Fibroblast of lung (primary cell): ENCODE data around the gene TRAPPC5. TPM values are rescaled to one million over a fixed set of nuclear protein-coding genes. Genes with fewer than 3 reads are reported as not detected.

Experiments
- DNase-seq, 2 donors: peaks; one replicate each; pipeline versions ENCODE4 v3.0.0 to v3.0.0-alpha.2; 2010; ENCODE audit warnings: low read depth in 2 of 2
- H2AFZ ChIP-seq: 2 replicates; pipeline ENCODE4 v1.5.1; 2012; ENCODE audit warnings: low read length, control low read depth, inconsistent platforms
- H3K27ac ChIP-seq: 2 replicates; pipeline ENCODE4 v1.5.1; 2011; ENCODE audit warnings: low read length, control low read depth; ENCODE audit not compliant: insufficient read depth
- H3K27me3 ChIP-seq: 2 replicates; pipeline ENCODE4 v1.5.1; 2011; ENCODE audit warnings: mild to moderate bottlenecking, low read length; ENCODE audit not compliant: control insufficient read depth, insufficient read depth
- H3K36me3 ChIP-seq: 2 replicates; pipeline ENCODE4 v1.5.1; 2011; ENCODE audit warnings: low read length; ENCODE audit not compliant: control insufficient read depth, insufficient read depth
- H3K4me1 ChIP-seq: 2 replicates; pipeline ENCODE4 v1.5.1; 2011; ENCODE audit warnings: low read length; ENCODE audit not compliant: control insufficient read depth, insufficient read depth; ENCODE audit errors: extremely low read depth
- H3K4me2 ChIP-seq: 2 replicates; pipeline ENCODE4 v1.5.1; 2011; ENCODE audit warnings: low read length, control low read depth; ENCODE audit not compliant: insufficient read depth; ENCODE audit errors: extremely low read depth
- H3K4me3 ChIP-seq, 4 experiments: fragments of 200-600 bp in 1 of 4; sonication (generic) in 1 of 4; replicated peaks in 1 of 4; 2 replicates each; pipeline ENCODE4 v1.5.1; 2011 to 2016; ENCODE audit warnings: low read length in 4 of 4, low read depth in 3 of 4, mild to moderate bottlenecking in 3 of 4, control low read depth in 2 of 4, inconsistent platforms in 1 of 4, mixed read lengths in 1 of 4; ENCODE audit not compliant: insufficient read depth in 1 of 4; ENCODE audit errors: control extremely low read depth in 1 of 4
- H3K79me2 ChIP-seq: 2 replicates; pipeline ENCODE4 v1.5.1; 2012; ENCODE audit warnings: mild to moderate bottlenecking, low read length, inconsistent platforms; ENCODE audit not compliant: control insufficient read depth, insufficient read depth
- H3K9ac ChIP-seq: 2 replicates; pipeline ENCODE4 v1.5.1; 2011; ENCODE audit warnings: mild to moderate bottlenecking, low read length, control low read depth; ENCODE audit not compliant: insufficient read depth
- H3K9me3 ChIP-seq: 2 replicates; pipeline ENCODE4 v1.5.1; 2012; ENCODE audit warnings: low read depth, low read length; ENCODE audit not compliant: control insufficient read depth, insufficient read depth
- H4K20me1 ChIP-seq: 2 replicates; pipeline ENCODE4 v1.5.1; 2011; ENCODE audit warnings: low read length; ENCODE audit not compliant: control insufficient read depth, insufficient read depth; ENCODE audit errors: extremely low read depth
- EZH2 ChIP-seq: IDR thresholded peaks from 2 replicates; pipeline ENCODE4 v1.5.1; 2012; ENCODE audit warnings: low read length, control low read depth, mild to moderate bottlenecking; ENCODE audit errors: missing control alignments
- polyA plus RNA-seq, 2 donors: library from polyadenylated mRNA; depleted of rRNA in 1 of 2; stranded (reverse) in 1 of 2; unstranded in 1 of 2; fragments of >200 nt; gene quantifications; 2 replicates each; pipeline ENCODE4 v1.2.1, GENCODE V29; 2011 to 2012; ENCODE audit warnings: missing spikeins in 1 of 2
- total RNA-seq: library from RNA; depleted of rRNA; stranded (reverse); fragments of >200 nt; gene quantifications from 2 replicates; pipeline ENCODE4 v1.2.1, GENCODE V29; 2014
- TF ChIP-seq, protein P1 (sequence below), 2 donors: IDR thresholded peaks in 1 of 2; conservative IDR thresholded peaks in 1 of 2; 1 replicate in 1 of 2; 2 replicates in 1 of 2; pipeline ENCODE4 v1.5.1; 2011 to 2012; ENCODE audit warnings: low read length in 2 of 2, control low read depth in 1 of 2, inconsistent platforms in 1 of 2, low read depth in 1 of 2, mild to moderate bottlenecking in 1 of 2

TRAPPC5 gene
- total and polyA plus RNA-seq, 2 donors (not counting 1 experiment from before 2014, with no cell fraction given): 19.4 to 103 TPM

DNA sequence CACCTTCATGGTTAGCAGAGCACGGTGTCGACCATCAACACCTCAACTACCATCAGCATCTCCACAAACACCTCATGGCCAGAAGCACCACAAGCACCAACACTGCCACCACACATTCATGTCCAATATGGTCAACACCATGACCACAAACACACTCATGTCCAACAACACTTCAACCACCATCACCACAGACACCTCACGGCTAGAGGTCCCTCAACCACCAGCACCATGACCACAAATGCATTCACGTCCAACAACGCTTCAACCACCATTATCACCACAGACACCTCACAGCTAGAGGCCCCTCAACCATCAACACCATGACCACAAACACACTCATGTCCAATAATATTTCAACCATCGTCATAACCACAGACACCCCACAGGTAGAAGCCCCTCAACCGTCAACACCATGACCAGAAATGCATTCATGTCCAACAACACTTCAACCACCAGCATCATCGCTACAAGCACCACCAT lies 10.2 kb downstream of the TRAPPC5 start:
- no peak overlapping the region for H2AFZ ChIP-seq
- no peaks in the 10 kb centered on the region for H3K79me2 ChIP-seq
- no peaks in the 10 kb centered on the region for H3K9me3 ChIP-seq
- H3K9ac ChIP-seq: no peak overlapping the region
- no peak overlapping the region for H3K4me3 ChIP-seq
- TF ChIP-seq, protein P1, sequence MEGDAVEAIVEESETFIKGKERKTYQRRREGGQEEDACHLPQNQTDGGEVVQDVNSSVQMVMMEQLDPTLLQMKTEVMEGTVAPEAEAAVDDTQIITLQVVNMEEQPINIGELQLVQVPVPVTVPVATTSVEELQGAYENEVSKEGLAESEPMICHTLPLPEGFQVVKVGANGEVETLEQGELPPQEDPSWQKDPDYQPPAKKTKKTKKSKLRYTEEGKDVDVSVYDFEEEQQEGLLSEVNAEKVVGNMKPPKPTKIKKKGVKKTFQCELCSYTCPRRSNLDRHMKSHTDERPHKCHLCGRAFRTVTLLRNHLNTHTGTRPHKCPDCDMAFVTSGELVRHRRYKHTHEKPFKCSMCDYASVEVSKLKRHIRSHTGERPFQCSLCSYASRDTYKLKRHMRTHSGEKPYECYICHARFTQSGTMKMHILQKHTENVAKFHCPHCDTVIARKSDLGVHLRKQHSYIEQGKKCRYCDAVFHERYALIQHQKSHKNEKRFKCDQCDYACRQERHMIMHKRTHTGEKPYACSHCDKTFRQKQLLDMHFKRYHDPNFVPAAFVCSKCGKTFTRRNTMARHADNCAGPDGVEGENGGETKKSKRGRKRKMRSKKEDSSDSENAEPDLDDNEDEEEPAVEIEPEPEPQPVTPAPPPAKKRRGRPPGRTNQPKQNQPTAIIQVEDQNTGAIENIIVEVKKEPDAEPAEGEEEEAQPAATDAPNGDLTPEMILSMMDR (conservative IDR thresholded peaks at IDR 0.05 in 1 of 2, IDR thresholded peaks at IDR 0.05 in 1 of 2; ENCODE audit: low read depth in 1 of 2, low read length in 2 of 2): no peak
- no peak for TF ChIP-seq EZH2
- H3K27me3 ChIP-seq: no peaks in the 10 kb centered on the region
- H3K4me1 ChIP-seq: no peaks in the 10 kb centered on the region
- no peak overlapping the region for H3K27ac ChIP-seq
- H3K36me3 ChIP-seq: no peaks in the 10 kb centered on the region
- DNase-seq: no peak
- H3K4me2 ChIP-seq: no peak overlapping the region
- H4K20me1 ChIP-seq: no peaks in the 10 kb centered on the region

DNA sequence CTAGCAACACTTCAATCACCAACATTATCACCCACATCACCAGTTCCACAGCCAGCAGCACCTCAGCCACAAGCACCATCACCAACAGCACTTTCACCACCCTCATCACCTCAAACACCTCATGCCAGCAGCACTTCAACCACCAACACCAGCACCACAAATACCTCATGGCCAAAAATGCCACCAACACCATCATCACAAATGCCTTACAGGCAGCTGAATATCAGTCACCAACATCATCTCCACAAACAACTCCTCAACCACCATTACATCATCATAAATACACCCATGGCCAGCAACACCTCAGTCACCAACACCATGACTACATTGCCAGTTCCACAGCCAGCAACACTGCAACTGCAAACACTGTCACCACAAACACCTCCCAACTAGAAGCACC lies 10.9 kb downstream of the TRAPPC5 start:
- Histone ChIP-seq H3K27ac (no peak overlapping the region), H3K36me3 (no peaks in the 10 kb centered on the region), H2AFZ (no peak overlapping the region), H3K4me3 (no peak overlapping the region), H3K9ac (no peak overlapping the region), H3K4me1 (no peaks in the 10 kb centered on the region), H4K20me1 (no peaks in the 10 kb centered on the region), H3K4me2 (no peak overlapping the region), H3K9me3 (no peaks in the 10 kb centered on the region), H3K79me2 (no peaks in the 10 kb centered on the region), H3K27me3 (no peaks in the 10 kb centered on the region)
- DNase-seq: no peak
- TF ChIP-seq EZH2: no peak
- TF ChIP-seq, protein P1 (conservative IDR thresholded peaks at IDR 0.05 in 1 of 2, IDR thresholded peaks at IDR 0.05 in 1 of 2; ENCODE audit: low read depth in 1 of 2, low read length in 2 of 2): no peak

DNA sequence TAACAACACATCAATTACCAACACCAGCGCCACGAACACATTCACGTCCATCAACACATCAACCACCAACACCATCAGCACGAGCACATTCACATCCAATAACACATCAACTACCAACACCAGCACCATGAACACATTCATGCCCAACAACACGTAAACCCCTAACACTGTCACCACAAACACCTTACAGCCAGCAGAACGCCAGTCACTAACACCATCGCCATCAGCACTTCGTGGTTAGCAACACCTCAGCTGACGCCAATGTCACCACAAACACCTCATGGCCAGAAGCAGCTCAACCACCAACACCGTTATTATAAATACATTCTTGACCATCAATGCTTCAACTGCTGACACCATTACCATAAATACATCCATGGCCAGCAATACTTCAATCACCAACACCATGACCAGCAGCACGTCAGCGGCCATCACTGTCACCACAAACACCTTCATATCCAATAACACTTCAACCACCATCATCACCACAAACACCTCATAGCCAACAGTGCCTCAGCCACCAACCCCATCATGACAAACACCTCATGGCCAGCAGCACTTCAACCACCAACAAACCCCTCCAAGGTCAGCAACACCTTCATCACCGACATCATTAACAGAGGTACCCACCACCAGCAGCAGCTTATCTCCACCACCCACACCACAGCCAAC lies 11.9 kb downstream of the TRAPPC5 start:
- Histone ChIP-seq H3K27ac (no peak overlapping the region), H3K4me1 (no peaks in the 10 kb centered on the region), H3K4me2 (no peak overlapping the region), H4K20me1 (no peaks in the 10 kb centered on the region), H2AFZ (no peak overlapping the region), H3K9me3 (no peaks in the 10 kb centered on the region), H3K36me3 (no peaks in the 10 kb centered on the region), H3K79me2 (no peaks in the 10 kb centered on the region), H3K9ac (no peak overlapping the region), H3K27me3 (no peaks in the 10 kb centered on the region), H3K4me3 (no peak overlapping the region)
- TF ChIP-seq, protein P1 (conservative IDR thresholded peaks at IDR 0.05 in 1 of 2, IDR thresholded peaks at IDR 0.05 in 1 of 2; ENCODE audit: low read depth in 1 of 2, low read length in 2 of 2): no peak
- no peak for TF ChIP-seq EZH2
- DNase-seq: no peak
